Dermis blood vessel endothelial cell (primary cell): ENCODE results near the gene NKPD1. TPM values are rescaled to one million over a fixed set of nuclear protein-coding genes. Genes with fewer than 3 reads are reported as not detected.

Source experiments
- DNase-seq: peaks from one replicate; pipeline ENCODE4 v3.0.0; 2010
- total RNA-seq: library from RNA; depleted of rRNA; stranded (reverse); fragments of >200 nt; gene quantifications from 2 replicates; pipeline ENCODE4 v1.2.3, GENCODE V29; 2014

NKPD1 gene
- 0.34 and 0.37 TPM in 2 replicates for total RNA-seq

- DNase-seq = no peak
These were observed at the start of gene NKPD1 for GRCh38 chr19:45160870-45161737. NKPD1 (minus strand) TSS chr19:45160982; CDS start chr19:45160150, 832 bp downstream.

- no peak for DNase-seq
These were observed 45.5 kb upstream of the NKPD1 start for GRCh38 chr19:45206328-45206727.

GRCh38 chr19:45205810-45206209 lies 45.0 kb upstream of the NKPD1 start:
- DNase-seq = no peak

- DNase-seq = no peak
These were observed 41.9 kb upstream of the NKPD1 start for GRCh38 chr19:45202637-45203036.

GRCh38 chr19:45200568-45200967 lies 39.8 kb upstream of the NKPD1 start:
- peak; percentile 83 for DNase-seq

GRCh38 chr19:45195764-45196163 lies 35.0 kb upstream of the NKPD1 start:
- no peak for DNase-seq

- DNase-seq = no peak
These were observed 30.6 kb upstream of the NKPD1 start for GRCh38 chr19:45191375-45191774.

- DNase-seq = no peak
These were observed 29.2 kb upstream of the NKPD1 start for GRCh38 chr19:45189971-45190370.

GRCh38 chr19:45187421-45188100 lies 26.8 kb upstream of the NKPD1 start:
- DNase-seq = peak; percentile 51

GRCh38 chr19:45186509-45187334 lies 25.9 kb upstream of the NKPD1 start:
- no peak for DNase-seq

GRCh38 chr19:45184115-45184514 lies 23.3 kb upstream of the NKPD1 start:
- no peak for DNase-seq

- DNase-seq = no peak
These were observed 22.0 kb upstream of the NKPD1 start for GRCh38 chr19:45182758-45183157.

GRCh38 chr19:45180936-45181335 lies 20.2 kb upstream of the NKPD1 start:
- no peak for DNase-seq

- no peak for DNase-seq
These were observed 19.1 kb upstream of the NKPD1 start for GRCh38 chr19:45179892-45180370.

GRCh38 chr19:45179072-45179891 lies 18.5 kb upstream of the NKPD1 start:
- peak; percentile 54 for DNase-seq

- peak; percentile 100 for DNase-seq
These were observed 17.7 kb upstream of the NKPD1 start, which contains the start of gene BLOC1S3 for GRCh38 chr19:45178262-45179071. BLOC1S3 (plus strand) TSS chr19:45178784; CDS start chr19:45179297, 513 bp downstream.

GRCh38 chr19:45177817-45178261 lies 17.1 kb upstream of the NKPD1 start, which contains the start of gene TRAPPC6A:
TRAPPC6A (minus strand) TSS chr19:45178237; CDS start chr19:45178218, 19 bp downstream.
- DNase-seq = peak; percentile 45

GRCh38 chr19:45175515-45176345 lies 14.9 kb upstream of the NKPD1 start:
- DNase-seq = no peak

GRCh38 chr19:45173816-45174215 lies 13.0 kb upstream of the NKPD1 start:
- no peak for DNase-seq
